Measurements from ENCODE around the gene KIF4B.
"Not testable (repeated sequence)": the region's sequence is repeated elsewhere in the genome, so short reads cannot be mapped to it uniquely, and the experiment has no call there.

The KIF4B gene

GRCh38 chr5:155004138-155004744, 9.3 kb upstream of the KIF4B start:
- DNase-seq: peak in 11 of 51 donors; percentile 0 to 47 (median 5)

GRCh38 chr5:155006265-155006664, 7.3 kb upstream of the KIF4B start:
- not testable (repeated sequence) for DNase-seq

- no peak for DNase-seq
Measured at GRCh38 chr5:155008669-155009068, 4.9 kb upstream of the KIF4B start.

- no peak for DNase-seq
Measured at GRCh38 chr5:155010881-155011280, 2.7 kb upstream of the KIF4B start.

GRCh38 chr5:155015239-155015638, 1.7 kb downstream of the KIF4B start:
- no peak for DNase-seq

- no peak for DNase-seq
Measured at GRCh38 chr5:155017610-155018009, 4.1 kb downstream of the KIF4B start.

GRCh38 chr5:155019601-155020226, 6.2 kb downstream of the KIF4B start:
- DNase-seq: no peak

- DNase-seq: no peak
Measured at GRCh38 chr5:155021842-155022241, 8.3 kb downstream of the KIF4B start.

- no peak for DNase-seq
Measured at GRCh38 chr5:155023320-155023719, 9.8 kb downstream of the KIF4B start.

- DNase-seq: no peak
Measured at GRCh38 chr5:155024015-155024414, 10.5 kb downstream of the KIF4B start.

- DNase-seq: no peak
Measured at GRCh38 chr5:155025895-155026294, 12.3 kb downstream of the KIF4B start.

GRCh38 chr5:155027993-155028629, 14.6 kb downstream of the KIF4B start:
- DNase-seq: no peak

GRCh38 chr5:155029240-155029639, 15.7 kb downstream of the KIF4B start:
- no peak for DNase-seq

- not testable (repeated sequence) for DNase-seq
Measured at GRCh38 chr5:155034145-155034744, 20.7 kb downstream of the KIF4B start.

- not testable (repeated sequence) for DNase-seq
Measured at GRCh38 chr5:155035087-155035486, 21.5 kb downstream of the KIF4B start.

GRCh38 chr5:155040984-155041653, 27.6 kb downstream of the KIF4B start:
- no peak for DNase-seq

- no peak for DNase-seq
Measured at GRCh38 chr5:155044591-155044990, 31.0 kb downstream of the KIF4B start.

GRCh38 chr5:155046591-155046990, 33.0 kb downstream of the KIF4B start:
- no peak for DNase-seq

- DNase-seq: no peak
Measured at GRCh38 chr5:155047818-155048217, 34.3 kb downstream of the KIF4B start.

- no peak for DNase-seq
Measured at GRCh38 chr5:155049569-155050383, 36.2 kb downstream of the KIF4B start.

GRCh38 chr5:155050384-155051019, 36.9 kb downstream of the KIF4B start:
- DNase-seq: no peak
